ENCODE data around the gene EPG5.

- no peak for TF ChIP-seq EGR1 (IDR thresholded peaks at IDR 0.05)
- TF ChIP-seq RAD21 (IDR thresholded peaks at IDR 0.05; ENCODE audit: low read depth), result no peak
- TF ChIP-seq TEAD4 (IDR thresholded peaks at IDR 0.05), result no peak
- no peak for TF ChIP-seq CREB1 (IDR thresholded peaks at IDR 0.05; ENCODE audit: low read depth)
- TF ChIP-seq REST (IDR thresholded peaks at IDR 0.05; ENCODE audit: low read depth), result no peak
Measured at GRCh38 chr18:45926085-45926484, 41.0 kb downstream of the EPG5 start.
